Endothelial cell of umbilical vein (primary cell): ENCODE measurements around the gene NWD2. TPM values are rescaled to one million over a fixed set of nuclear protein-coding genes. Genes with fewer than 3 reads are reported as not detected.

ENCODE experiments used
- BruUV-seq: library from RNA; stranded (reverse); fragments of 400-500 nt; replicated peaks from 2 replicates; lab custom pipeline; 2021; lab: Mats Ljungman, UMichigan
- CTCF ChIA-PET: fragments of 300-600, 350-600 bp; sonication (Branson Sonifier 250); formaldehyde crosslinking; loops from one replicate; lab custom pipeline; 2021; ENCODE audit warnings: antibody characterized with exemption, inconsistent platforms; lab: Charles Lee
- POLR2A ChIA-PET: fragments of 300-600, 350-600 bp; sonication (Branson Sonifier 250); formaldehyde crosslinking; loops from one replicate; lab custom pipeline; 2021; ENCODE audit warnings: antibody characterized with exemption, inconsistent platforms; lab: Charles Lee
- DNase-seq: peaks from one replicate; pipeline ENCODE4 v3.0.0-alpha.2; 2011; ENCODE audit warnings: low read depth, low spot score
- FAIRE-seq: peaks from 2 replicates; lab custom pipeline; 2011; peaks lifted over from hg19 to GRCh38; lab: Jason Lieb, UNC
- H2AFZ ChIP-seq: 2 replicates; pipeline ENCODE4 v1.6.0; 2012; ENCODE audit warnings: low read depth, low read length, control low read depth, inconsistent platforms
- H3K27ac ChIP-seq: 2 replicates; pipeline ENCODE4 v1.5.1; 2011; ENCODE audit warnings: low read depth, mild to moderate bottlenecking, control low read depth, low read length, moderate library complexity; ENCODE audit not compliant: insufficient read depth
- H3K27me3 ChIP-seq, 2 experiments: 2 replicates each; pipeline versions ENCODE4 v1.6.0 to v1.6.1; 2011; ENCODE audit warnings: low read length in 2 of 2, mixed read lengths in 1 of 2; ENCODE audit not compliant: control insufficient read depth in 2 of 2, insufficient read depth in 2 of 2
- H3K36me3 ChIP-seq, 2 experiments: 2 replicates in 1 of 2; 3 replicates in 1 of 2; pipeline ENCODE4 v1.5.1; 2011; ENCODE audit warnings: low read length in 2 of 2, mild to moderate bottlenecking in 1 of 2, moderate library complexity in 1 of 2; ENCODE audit not compliant: control insufficient read depth in 2 of 2, insufficient read depth in 2 of 2; ENCODE audit errors: extremely low read depth in 1 of 2
- H3K4me1 ChIP-seq: 3 replicates; pipeline ENCODE4 v1.5.1; 2011; ENCODE audit warnings: mild to moderate bottlenecking, low read length; ENCODE audit not compliant: control insufficient read depth, insufficient read depth; ENCODE audit errors: extremely low read depth
- H3K4me2 ChIP-seq: 2 replicates; pipeline ENCODE4 v1.6.1; 2011; ENCODE audit warnings: low read length, control low read depth, mixed read lengths; ENCODE audit not compliant: insufficient read depth
- H3K4me3 ChIP-seq, 3 experiments: fragments of 200-600 bp in 1 of 3; sonication (generic), shearing (Covaris generic) in 1 of 3; replicated peaks in 1 of 3; 2 replicates each; pipeline ENCODE4 v1.5.1; 2011 to 2016; ENCODE audit warnings: control low read depth in 3 of 3, low read length in 3 of 3, mild to moderate bottlenecking in 2 of 3, inconsistent platforms in 1 of 3, low read depth in 1 of 3, moderate library complexity in 1 of 3; ENCODE audit not compliant: insufficient read depth in 1 of 3
- H3K79me2 ChIP-seq: 2 replicates; pipeline ENCODE4 v1.6.0; 2012; ENCODE audit warnings: low read length, inconsistent platforms; ENCODE audit not compliant: control insufficient read depth, insufficient read depth
- H3K9ac ChIP-seq: replicated peaks from 2 replicates; pipeline ENCODE3; 2011; ENCODE audit warnings: low read length, control low read depth; ENCODE audit not compliant: insufficient read depth; ENCODE audit errors: extremely low read depth
- H3K9me1 ChIP-seq: replicated peaks from 3 replicates; pipeline ENCODE4 v1.6.0; 2011; ENCODE audit warnings: mild to moderate bottlenecking, low read length; ENCODE audit not compliant: control insufficient read depth, insufficient read depth; ENCODE audit errors: extremely low read depth
- H3K9me3 ChIP-seq: replicated peaks from 2 replicates; pipeline ENCODE4 v1.5.1; 2012; ENCODE audit warnings: low read length, inconsistent platforms; ENCODE audit not compliant: control insufficient read depth, insufficient read depth
- H4K20me1 ChIP-seq: replicated peaks from 2 replicates; pipeline ENCODE3; 2011; ENCODE audit warnings: mild to moderate bottlenecking, low read length; ENCODE audit not compliant: control insufficient read depth, insufficient read depth; ENCODE audit errors: extremely low read depth
- EZH2 ChIP-seq: IDR thresholded peaks from 2 replicates; pipeline ENCODE4 v1.6.1; 2012; ENCODE audit warnings: borderline replicate concordance, low read depth, mild to moderate bottlenecking, moderate library complexity, low read length, inconsistent platforms; ENCODE audit not compliant: severe bottlenecking
- FOS ChIP-seq: IDR thresholded peaks from 2 replicates; pipeline ENCODE4 v1.6.1; 2011; ENCODE audit warnings: mild to moderate bottlenecking, low read length, moderate library complexity, borderline replicate concordance; ENCODE audit not compliant: insufficient read depth
- GATA2 ChIP-seq: IDR thresholded peaks from 2 replicates; pipeline ENCODE4 v1.7.0; 2011; ENCODE audit warnings: low read depth, mild to moderate bottlenecking, moderate library complexity, mixed read lengths, low read length; ENCODE audit not compliant: insufficient read length, insufficient read depth
- JUN ChIP-seq: IDR thresholded peaks from 2 replicates; pipeline ENCODE4 v1.6.1; 2011; ENCODE audit warnings: borderline replicate concordance, low read depth; ENCODE audit not compliant: insufficient read length, insufficient read depth
- MYC ChIP-seq: IDR thresholded peaks from one replicate; pipeline ENCODE4 v1.6.1; 2011; ENCODE audit warnings: mild to moderate bottlenecking, low read depth, low read length
- POLR2A ChIP-seq: IDR thresholded peaks from 2 replicates; pipeline ENCODE4 v1.6.1; 2012; ENCODE audit warnings: low read depth, mild to moderate bottlenecking, control low read depth, low read length
- POLR2AphosphoS5 ChIP-seq: IDR thresholded peaks from 2 replicates; pipeline ENCODE4 v1.6.1; 2012; ENCODE audit warnings: low read depth, mild to moderate bottlenecking, control low read depth, low read length, moderate library complexity; ENCODE audit not compliant: insufficient read depth
- dilution Hi-C: fragments of 300-500 bp; cut with MboI; formaldehyde crosslinking; loops from one replicate; pipeline ENCODE4 v1.15.0; 2019; ENCODE audit warnings: low sequenced_read_pairs; ENCODE audit not compliant: extremely low pct_ligation_motif_present
- intact Hi-C: fragments of 100-400 bp; cut with micrococcal nuclease; formaldehyde crosslinking; loops from one replicate; pipeline ENCODE4 v1.10.0; 2022
- polyA plus RNA-seq, 4 experiments: library from polyadenylated mRNA; depleted of rRNA in 3 of 4; stranded (reverse) in 3 of 4; unstranded in 1 of 4; fragments of >200 nt; gene quantifications; 2 replicates each; pipeline versions ENCODE4 v1.2.1 to v1.2.3, GENCODE V29; 2011 to 2012; ENCODE audit warnings: missing spikeins in 1 of 4
- total RNA-seq: library from RNA; stranded (reverse); gene quantifications from 2 replicates; pipeline ENCODE4 v1.2.3, GENCODE V29; 2021
- TF ChIP-seq, protein P1 (sequence below): IDR thresholded peaks from 2 replicates; pipeline ENCODE4 v1.6.1; 2011; ENCODE audit not compliant: insufficient read depth, insufficient read length
- TF ChIP-seq, protein P2 (sequence below), 2 donors: IDR thresholded peaks; 1 replicate in 1 of 2; 2 replicates in 1 of 2; pipeline ENCODE4 v1.5.1; 2011; ENCODE audit warnings: low read length in 2 of 2, mild to moderate bottlenecking in 2 of 2, moderate library complexity in 2 of 2, control low read depth in 1 of 2, inconsistent platforms in 1 of 2, low read depth in 1 of 2; ENCODE audit not compliant: insufficient read depth in 1 of 2; ENCODE audit errors: extremely low read depth in 1 of 2

The NWD2 gene
- total and polyA plus RNA-seq, 2 donors (not counting 3 experiments of a cell fraction or from before 2014, with no cell fraction given): not detected

DNA sequence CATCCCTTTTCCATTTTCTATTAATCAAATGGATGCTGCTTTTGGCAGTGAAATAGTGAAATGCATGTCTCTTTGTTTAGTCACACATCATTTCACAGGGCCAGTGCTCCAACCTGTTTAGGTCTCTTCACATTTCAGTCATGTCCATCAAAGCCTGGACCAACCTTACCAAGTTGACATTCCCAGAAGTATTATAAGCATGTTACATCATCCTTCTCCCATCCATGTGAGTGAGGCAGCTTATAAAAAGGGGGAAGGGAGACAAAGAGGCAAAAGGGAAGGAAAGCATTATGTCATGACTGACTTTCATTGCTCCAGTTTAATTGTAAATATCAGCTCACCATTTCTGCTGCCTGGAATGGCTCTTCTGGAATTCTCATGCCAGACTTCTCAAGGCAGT is 94.4 kb downstream of the NWD2 start:
- H3K4me2 ChIP-seq: no peak overlapping the region
- H2AFZ ChIP-seq: no peak overlapping the region
- no peak overlapping the region for H3K4me3 ChIP-seq
- no TSS peak for BruUV-seq
- no peaks in the 10 kb centered on the region for H4K20me1 ChIP-seq
- TF ChIP-seq, protein P1, sequence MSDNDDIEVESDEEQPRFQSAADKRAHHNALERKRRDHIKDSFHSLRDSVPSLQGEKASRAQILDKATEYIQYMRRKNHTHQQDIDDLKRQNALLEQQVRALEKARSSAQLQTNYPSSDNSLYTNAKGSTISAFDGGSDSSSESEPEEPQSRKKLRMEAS: no peak
- TF ChIP-seq JUN: no peak
- TF ChIP-seq POLR2A: no peak
- no peak for TF ChIP-seq POLR2AphosphoS5
- H3K9ac ChIP-seq: no peak overlapping the region
- H3K79me2 ChIP-seq: no peaks in the 10 kb centered on the region
- H3K27me3 ChIP-seq: no peaks in the 10 kb centered on the region
- DNase-seq (no peak), FAIRE-seq (no peak)
- CTCF ChIA-PET: no interaction called here
- no peaks in the 10 kb centered on the region for H3K9me1 ChIP-seq
- H3K36me3 ChIP-seq: no peaks in the 10 kb centered on the region
- H3K4me1 ChIP-seq: no peaks in the 10 kb centered on the region
- intact Hi-C loops: no loop called here
- POLR2A ChIA-PET: no interaction called here
- no peaks in the 10 kb centered on the region for H3K9me3 ChIP-seq
- no peak overlapping the region for H3K27ac ChIP-seq
- dilution Hi-C loops: no loop called here

DNA sequence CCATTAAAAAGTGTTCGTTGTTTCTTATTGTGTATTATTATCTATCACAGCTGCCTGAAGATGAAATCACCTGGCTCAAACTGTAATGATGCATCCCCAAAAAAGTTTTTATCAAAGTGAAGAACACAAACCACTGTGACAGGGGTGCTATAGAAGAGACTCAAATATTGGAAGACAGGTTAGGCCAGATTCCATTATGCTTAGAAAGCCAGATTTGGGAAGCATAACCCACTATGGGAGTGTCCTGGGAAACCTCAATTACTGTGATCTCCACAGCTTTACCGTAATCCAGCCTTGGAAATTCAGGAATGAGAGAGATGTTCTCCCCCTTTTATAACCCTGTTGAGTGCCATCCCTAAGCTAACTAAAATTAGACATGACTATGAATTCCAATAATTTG is 114.2 kb downstream of the NWD2 start:
- Histone ChIP-seq H3K36me3 (no peaks in the 10 kb centered on the region), H3K27ac (no peak overlapping the region), H3K9me3 (no peaks in the 10 kb centered on the region), H3K9ac (no peak overlapping the region), H3K27me3 (no peaks in the 10 kb centered on the region), H3K4me1 (no peaks in the 10 kb centered on the region), H3K9me1 (no peaks in the 10 kb centered on the region), H4K20me1 (no peaks in the 10 kb centered on the region), H2AFZ (no peak overlapping the region), H3K4me2 (no peak overlapping the region), H3K79me2 (no peaks in the 10 kb centered on the region), H3K4me3 (no peak overlapping the region)
- ChIA-PET CTCF (no interaction called here), POLR2A (no interaction called here)
- dilution Hi-C loops: no loop called here
- no TSS peak for BruUV-seq
- intact Hi-C loops: no loop called here
- no peak for TF ChIP-seq JUN
- TF ChIP-seq, protein P2, sequence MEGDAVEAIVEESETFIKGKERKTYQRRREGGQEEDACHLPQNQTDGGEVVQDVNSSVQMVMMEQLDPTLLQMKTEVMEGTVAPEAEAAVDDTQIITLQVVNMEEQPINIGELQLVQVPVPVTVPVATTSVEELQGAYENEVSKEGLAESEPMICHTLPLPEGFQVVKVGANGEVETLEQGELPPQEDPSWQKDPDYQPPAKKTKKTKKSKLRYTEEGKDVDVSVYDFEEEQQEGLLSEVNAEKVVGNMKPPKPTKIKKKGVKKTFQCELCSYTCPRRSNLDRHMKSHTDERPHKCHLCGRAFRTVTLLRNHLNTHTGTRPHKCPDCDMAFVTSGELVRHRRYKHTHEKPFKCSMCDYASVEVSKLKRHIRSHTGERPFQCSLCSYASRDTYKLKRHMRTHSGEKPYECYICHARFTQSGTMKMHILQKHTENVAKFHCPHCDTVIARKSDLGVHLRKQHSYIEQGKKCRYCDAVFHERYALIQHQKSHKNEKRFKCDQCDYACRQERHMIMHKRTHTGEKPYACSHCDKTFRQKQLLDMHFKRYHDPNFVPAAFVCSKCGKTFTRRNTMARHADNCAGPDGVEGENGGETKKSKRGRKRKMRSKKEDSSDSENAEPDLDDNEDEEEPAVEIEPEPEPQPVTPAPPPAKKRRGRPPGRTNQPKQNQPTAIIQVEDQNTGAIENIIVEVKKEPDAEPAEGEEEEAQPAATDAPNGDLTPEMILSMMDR (IDR thresholded peaks at IDR 0.05; ENCODE audit: extremely low read depth in 1 of 2, insufficient read depth in 1 of 2, low read depth in 1 of 2, low read length in 2 of 2): no peak
- TF ChIP-seq, protein P1: no peak
- no peak for TF ChIP-seq FOS
- TF ChIP-seq EZH2: no peak
- no peak for TF ChIP-seq MYC
- TF ChIP-seq POLR2A: no peak
- no peak for TF ChIP-seq GATA2
- TF ChIP-seq POLR2AphosphoS5: no peak
- FAIRE-seq (no peak), DNase-seq (no peak)
